Astrocyte of the spinal cord (primary cell): ENCODE data around the gene CCDC88C.
A peak's percentile ranks its signal among the peaks of the same experiment; 100 is the strongest.
"Not testable (repeated sequence)": the region's sequence is repeated elsewhere in the genome, so short reads cannot be mapped to it uniquely, and the experiment has no call there.

Experiments
- DNase-seq: peaks from one replicate; pipeline ENCODE4 v3.0.0; 2011; ENCODE audit warnings: low read depth, low spot score
- H3K4me3 ChIP-seq: 2 replicates; pipeline ENCODE4 v1.5.1; 2011; ENCODE audit warnings: low read depth, mild to moderate bottlenecking, low read length, moderate library complexity
- in situ Hi-C: cut with HindIII; loops from 2 replicates; pipeline ENCODE4 v1.10.0; 2017; ENCODE audit warnings: low sequenced_read_pairs
- TF ChIP-seq, protein P1 (sequence below): IDR thresholded peaks from 2 replicates; pipeline ENCODE4 v1.5.1; 2012; ENCODE audit warnings: low read depth, mild to moderate bottlenecking, low read length, inconsistent platforms

Gene CCDC88C

DNA sequence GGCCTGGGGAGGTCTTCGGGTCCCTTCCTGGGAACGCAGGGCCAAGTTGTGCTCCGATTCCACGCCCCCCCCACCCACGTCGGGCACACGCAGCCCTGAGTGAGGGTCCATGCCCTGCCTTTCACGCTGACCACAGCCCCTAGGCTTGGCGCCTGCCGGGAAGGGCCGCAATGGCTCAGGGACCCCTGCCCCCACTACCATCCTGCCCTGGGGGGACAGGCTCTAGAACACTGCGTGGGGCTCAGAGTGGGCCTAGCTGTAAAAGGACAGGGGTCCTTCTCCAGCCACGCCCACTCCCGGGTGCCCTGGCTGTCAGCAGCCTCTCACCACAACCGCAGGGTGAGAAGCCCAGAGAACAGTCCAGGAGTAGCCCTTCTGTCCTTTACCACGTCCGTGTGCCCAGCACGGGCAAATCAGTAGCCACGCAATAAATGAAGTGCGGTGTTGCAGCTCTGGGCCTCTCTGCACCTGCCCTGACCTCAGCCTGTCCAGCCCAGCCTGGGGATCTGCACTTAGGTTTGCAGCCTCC lies 163.8 kb downstream of the CCDC88C start:
- in situ Hi-C loops = no loop called here
- H3K4me3 ChIP-seq = peak overlapping the region; percentile 27
- DNase-seq = no peak
- TF ChIP-seq, protein P1, sequence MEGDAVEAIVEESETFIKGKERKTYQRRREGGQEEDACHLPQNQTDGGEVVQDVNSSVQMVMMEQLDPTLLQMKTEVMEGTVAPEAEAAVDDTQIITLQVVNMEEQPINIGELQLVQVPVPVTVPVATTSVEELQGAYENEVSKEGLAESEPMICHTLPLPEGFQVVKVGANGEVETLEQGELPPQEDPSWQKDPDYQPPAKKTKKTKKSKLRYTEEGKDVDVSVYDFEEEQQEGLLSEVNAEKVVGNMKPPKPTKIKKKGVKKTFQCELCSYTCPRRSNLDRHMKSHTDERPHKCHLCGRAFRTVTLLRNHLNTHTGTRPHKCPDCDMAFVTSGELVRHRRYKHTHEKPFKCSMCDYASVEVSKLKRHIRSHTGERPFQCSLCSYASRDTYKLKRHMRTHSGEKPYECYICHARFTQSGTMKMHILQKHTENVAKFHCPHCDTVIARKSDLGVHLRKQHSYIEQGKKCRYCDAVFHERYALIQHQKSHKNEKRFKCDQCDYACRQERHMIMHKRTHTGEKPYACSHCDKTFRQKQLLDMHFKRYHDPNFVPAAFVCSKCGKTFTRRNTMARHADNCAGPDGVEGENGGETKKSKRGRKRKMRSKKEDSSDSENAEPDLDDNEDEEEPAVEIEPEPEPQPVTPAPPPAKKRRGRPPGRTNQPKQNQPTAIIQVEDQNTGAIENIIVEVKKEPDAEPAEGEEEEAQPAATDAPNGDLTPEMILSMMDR = no peak

DNA sequence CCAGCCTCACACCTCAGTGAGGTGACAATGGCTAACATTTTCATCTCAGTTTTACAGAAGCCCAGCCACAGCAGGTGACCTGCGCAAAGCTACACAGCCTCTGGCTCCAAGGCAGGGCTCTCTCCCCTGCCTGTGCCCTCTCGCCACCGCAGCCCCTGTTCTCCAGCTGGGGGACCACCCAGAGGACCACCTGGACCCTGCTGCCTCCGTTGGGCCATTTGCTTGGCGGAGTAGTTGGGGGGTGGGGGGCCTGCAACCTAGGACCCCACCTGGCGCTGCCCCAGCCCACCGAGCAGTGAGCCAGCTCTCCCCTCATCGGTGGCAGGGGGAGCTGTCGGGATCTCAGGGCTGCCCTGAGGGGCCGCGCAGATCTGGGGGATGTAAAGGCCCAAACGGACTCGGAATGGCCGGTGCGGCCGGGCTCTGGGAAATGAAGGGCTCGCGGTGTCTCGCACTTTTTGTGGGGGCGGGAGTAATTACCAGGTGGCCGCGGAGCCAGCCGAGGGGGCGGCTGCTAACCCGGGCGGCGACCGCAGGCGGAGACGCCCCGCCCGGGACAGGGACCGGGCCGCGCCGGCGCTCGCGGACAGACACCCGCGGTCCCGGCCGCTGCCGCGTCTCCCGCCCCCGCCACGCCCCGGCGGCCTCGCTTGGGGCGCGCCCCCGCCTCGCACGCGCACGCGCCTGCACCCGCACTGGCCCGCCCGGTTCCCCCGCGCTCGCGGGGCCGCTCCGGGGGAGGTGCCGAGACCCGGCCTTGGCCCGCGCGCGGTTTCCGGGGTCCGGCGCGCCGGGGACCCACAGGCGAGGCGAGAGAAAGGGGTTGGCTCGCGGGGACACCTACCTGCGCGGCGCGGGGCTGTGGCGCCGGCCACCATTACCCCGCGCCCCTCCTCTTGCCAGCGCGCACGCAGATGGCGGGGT lies 164.5 kb downstream of the CCDC88C start:
- TF ChIP-seq, protein P1 = peak; percentile 20
- in situ Hi-C loops = no loop called here
- peak overlapping the region; percentile 34 for H3K4me3 ChIP-seq
- DNase-seq = no peak

- TF ChIP-seq, protein P1 = no peak
- in situ Hi-C loops = no loop called here
- H3K4me3 ChIP-seq = no peak overlapping the region
- DNase-seq = no peak
Measured at GRCh38 chr14:91250912-91251311, 166.7 kb downstream of the CCDC88C start.

- no peak overlapping the region for H3K4me3 ChIP-seq
- in situ Hi-C loops = no loop called here
- peak; percentile 63 for DNase-seq
- TF ChIP-seq, protein P1 = no peak
Measured at GRCh38 chr14:91249841-91250616, 167.6 kb downstream of the CCDC88C start.

- in situ Hi-C loops = no loop called here
- no peak for DNase-seq
- TF ChIP-seq, protein P1 = no peak
- no peak overlapping the region for H3K4me3 ChIP-seq
Measured at GRCh38 chr14:91246051-91246852, 171.4 kb downstream of the CCDC88C start.

DNA sequence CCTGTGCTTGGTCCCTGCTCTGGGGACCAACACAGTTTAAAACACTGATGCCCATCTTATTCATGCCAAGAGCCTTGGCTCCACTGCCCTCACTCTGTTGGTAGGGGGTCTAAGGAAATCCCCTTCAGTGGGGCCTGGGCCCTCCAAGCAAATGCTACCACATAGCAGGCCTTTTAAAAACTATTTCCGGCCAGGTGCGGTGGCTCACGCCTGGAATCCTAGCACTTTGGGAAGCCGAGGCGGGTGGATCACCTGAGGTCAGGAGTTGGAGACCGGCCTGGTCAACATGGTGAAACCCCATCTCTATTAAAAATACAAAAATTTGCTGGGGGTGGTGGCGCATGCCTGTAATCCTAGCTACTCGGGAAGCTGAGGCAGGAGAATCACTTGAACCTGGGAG lies 172.0 kb downstream of the CCDC88C start:
- DNase-seq, in situ Hi-C loops, H3K4me3 ChIP-seq: not testable (repeated sequence)
